ENCODE measurements around the gene POLR1F. TPM values are rescaled to one million over a fixed set of nuclear protein-coding genes. Genes with fewer than 3 reads are reported as not detected.

Gene POLR1F
- total and polyA plus RNA-seq, 4 donors, result 3.1 to 15.3 (median 8.3) TPM

DNA sequence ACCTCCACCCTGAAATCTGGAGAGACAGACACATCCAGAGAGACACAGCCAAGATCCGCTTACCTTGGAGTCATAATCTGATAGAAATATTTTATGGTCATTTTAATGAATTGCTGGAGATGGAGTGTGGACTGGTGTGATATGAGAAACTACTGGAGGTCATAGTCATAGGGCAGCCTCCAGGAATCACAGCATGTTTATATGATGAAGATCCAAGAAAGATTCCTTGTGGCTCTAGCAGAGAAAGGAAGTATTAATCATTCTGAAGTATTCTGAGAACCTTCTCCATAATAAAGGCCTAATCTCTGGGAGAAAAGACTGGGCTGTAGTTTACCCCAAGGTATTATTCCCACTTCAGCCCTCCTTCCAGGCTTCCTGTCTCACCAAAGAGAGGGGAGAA is 38.0 kb downstream of the POLR1F start:
- no peaks in the 10 kb centered on the region for H3K9me3 ChIP-seq (ENCODE audit: control insufficient read depth in 4 of 4, low read length in 3 of 4)
- H3K9ac ChIP-seq (ENCODE audit: low read depth in 1 of 2, low read length in 2 of 2), result no peak overlapping the region
- no peak overlapping the region for H3K4me3 ChIP-seq (ENCODE audit: low read depth in 1 of 3, low read length in 3 of 3)
- H3K27ac ChIP-seq (ENCODE audit: low read depth in 1 of 2, low read length in 2 of 2), result no peak overlapping the region
- H3K4me1 ChIP-seq (ENCODE audit: control insufficient read depth in 4 of 4, insufficient read depth in 4 of 4, low read length in 3 of 4), result no peaks in the 10 kb centered on the region
- TF ChIP-seq JUND (IDR thresholded peaks at IDR 0.05) (no peak), TAF1 (conservative IDR thresholded peaks at IDR 0.05) (no peak), HNF4A (conservative IDR thresholded peaks at IDR 0.05) (no peak), SP1 (IDR thresholded peaks at IDR 0.05) (no peak), GABPA (IDR thresholded peaks at IDR 0.05 in 1 of 2, conservative IDR thresholded peaks at IDR 0.05 in 1 of 2) (no peak), RXRA (IDR thresholded peaks at IDR 0.05) (no peak)
- peaks cover 0 to 4% (median 0%) of the 10 kb centered on the region in 4 donors for H3K27me3 ChIP-seq (ENCODE audit: control insufficient read depth in 4 of 4, insufficient read depth in 4 of 4, low read length in 3 of 4)
- WGBS, result 91% methylated on average over 1 of the region's 1 CpG
- no peaks in the 10 kb centered on the region for H3K36me3 ChIP-seq (ENCODE audit: control insufficient read depth in 4 of 4, insufficient read depth in 3 of 4, low read depth in 1 of 4, low read length in 3 of 4)
- no peak for DNase-seq (ENCODE audit: low spot score)

DNA sequence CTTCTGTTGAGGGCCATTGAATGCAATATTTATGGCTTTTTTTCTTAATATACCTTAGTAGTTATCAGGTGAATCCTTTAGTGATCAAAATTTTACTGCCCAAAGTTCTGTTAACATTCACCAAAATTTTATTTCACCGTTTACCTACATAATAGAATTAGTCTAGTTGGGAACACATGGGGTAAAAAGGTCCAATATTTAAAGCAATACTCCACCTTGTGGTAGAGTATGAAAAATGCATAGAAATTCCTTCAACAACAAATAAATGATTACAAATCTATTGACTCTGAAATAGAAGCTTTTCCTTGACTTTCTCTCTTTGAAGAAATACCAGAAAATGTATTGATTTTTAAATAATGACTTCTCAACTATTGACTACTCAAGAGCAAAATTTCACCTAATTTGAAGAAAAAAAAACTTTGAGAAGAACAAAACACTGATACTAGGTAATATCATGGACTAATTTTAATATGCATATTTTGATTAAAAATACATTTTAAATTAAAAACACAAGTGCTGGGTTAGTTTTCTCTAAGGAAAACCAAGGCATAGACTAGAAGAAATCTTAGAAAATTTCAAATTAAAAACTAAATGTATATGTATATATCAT is 43.3 kb downstream of the POLR1F start:
- Histone ChIP-seq H3K9me3 (ENCODE audit: control insufficient read depth in 4 of 4, low read length in 3 of 4) (no peaks in the 10 kb centered on the region), H3K9ac (ENCODE audit: low read depth in 1 of 2, low read length in 2 of 2) (no peak overlapping the region), H3K27ac (ENCODE audit: low read depth in 1 of 2, low read length in 2 of 2) (no peak overlapping the region), H3K27me3 (ENCODE audit: control insufficient read depth in 4 of 4, insufficient read depth in 4 of 4, low read length in 3 of 4) (peaks cover 0 to 3% (median 0%) of the 10 kb centered on the region in 4 donors), H3K4me3 (ENCODE audit: low read depth in 1 of 3, low read length in 3 of 3) (no peak overlapping the region), H3K36me3 (ENCODE audit: control insufficient read depth in 4 of 4, insufficient read depth in 3 of 4, low read depth in 1 of 4, low read length in 3 of 4) (no peaks in the 10 kb centered on the region), H3K4me1 (ENCODE audit: control insufficient read depth in 4 of 4, insufficient read depth in 4 of 4, low read length in 3 of 4) (no peaks in the 10 kb centered on the region)
- 10% methylated on average over 1 of the region's 1 CpG for WGBS
- TF ChIP-seq, protein P1, sequence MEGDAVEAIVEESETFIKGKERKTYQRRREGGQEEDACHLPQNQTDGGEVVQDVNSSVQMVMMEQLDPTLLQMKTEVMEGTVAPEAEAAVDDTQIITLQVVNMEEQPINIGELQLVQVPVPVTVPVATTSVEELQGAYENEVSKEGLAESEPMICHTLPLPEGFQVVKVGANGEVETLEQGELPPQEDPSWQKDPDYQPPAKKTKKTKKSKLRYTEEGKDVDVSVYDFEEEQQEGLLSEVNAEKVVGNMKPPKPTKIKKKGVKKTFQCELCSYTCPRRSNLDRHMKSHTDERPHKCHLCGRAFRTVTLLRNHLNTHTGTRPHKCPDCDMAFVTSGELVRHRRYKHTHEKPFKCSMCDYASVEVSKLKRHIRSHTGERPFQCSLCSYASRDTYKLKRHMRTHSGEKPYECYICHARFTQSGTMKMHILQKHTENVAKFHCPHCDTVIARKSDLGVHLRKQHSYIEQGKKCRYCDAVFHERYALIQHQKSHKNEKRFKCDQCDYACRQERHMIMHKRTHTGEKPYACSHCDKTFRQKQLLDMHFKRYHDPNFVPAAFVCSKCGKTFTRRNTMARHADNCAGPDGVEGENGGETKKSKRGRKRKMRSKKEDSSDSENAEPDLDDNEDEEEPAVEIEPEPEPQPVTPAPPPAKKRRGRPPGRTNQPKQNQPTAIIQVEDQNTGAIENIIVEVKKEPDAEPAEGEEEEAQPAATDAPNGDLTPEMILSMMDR (IDR thresholded peaks at IDR 0.05; ENCODE audit: low read depth, low read length, missing input control), result peak; percentile 46
- no peak for TF ChIP-seq FOXA1 (IDR thresholded peaks at IDR 0.05)
- TF ChIP-seq NR2F2 (IDR thresholded peaks at IDR 0.05), result no peak
- TF ChIP-seq RAD21 (IDR thresholded peaks at IDR 0.05), result peak; percentile 62 to 66
- TF ChIP-seq RXRA (IDR thresholded peaks at IDR 0.05), result no peak
- no peak for TF ChIP-seq EGR1 (IDR thresholded peaks at IDR 0.05; ENCODE audit: low read depth in 2 of 2)
- TF ChIP-seq TAF1 (conservative IDR thresholded peaks at IDR 0.05), result no peak
- DNase-seq (ENCODE audit: low spot score), result no peak

DNA sequence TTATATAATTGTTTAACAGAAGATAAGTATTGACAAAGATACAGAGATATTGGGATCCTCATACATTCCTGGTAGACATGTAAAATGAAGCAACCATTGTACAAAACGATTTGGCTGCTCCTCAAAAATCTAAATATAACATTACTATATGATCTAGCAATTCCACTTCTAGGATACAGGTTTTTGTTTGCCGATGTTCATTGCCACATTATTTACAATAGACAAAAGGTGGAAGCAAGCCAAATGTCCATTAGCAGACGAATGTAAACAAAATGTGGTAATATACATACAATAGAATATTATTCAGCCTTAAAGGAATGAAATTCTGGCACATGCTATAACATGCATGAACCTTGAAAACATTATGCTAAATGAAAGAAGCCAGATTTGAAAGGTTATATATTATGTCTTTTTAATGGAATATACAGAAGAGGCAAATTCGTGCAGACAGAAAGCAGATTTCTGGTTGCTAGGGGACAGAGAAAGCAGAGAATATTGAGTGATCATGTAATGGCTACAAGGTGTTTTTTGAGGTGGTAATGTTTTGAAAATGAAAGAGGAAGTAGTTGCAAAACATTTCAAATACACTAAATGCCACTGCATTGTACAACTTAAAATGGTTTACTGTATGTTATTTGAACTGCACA is 44.9 kb downstream of the POLR1F start:
- no peak overlapping the region for H3K9ac ChIP-seq (ENCODE audit: low read depth in 1 of 2, low read length in 2 of 2)
- 27% methylated on average over 4 of the region's 4 CpGs for WGBS
- TF ChIP-seq, protein P2, sequence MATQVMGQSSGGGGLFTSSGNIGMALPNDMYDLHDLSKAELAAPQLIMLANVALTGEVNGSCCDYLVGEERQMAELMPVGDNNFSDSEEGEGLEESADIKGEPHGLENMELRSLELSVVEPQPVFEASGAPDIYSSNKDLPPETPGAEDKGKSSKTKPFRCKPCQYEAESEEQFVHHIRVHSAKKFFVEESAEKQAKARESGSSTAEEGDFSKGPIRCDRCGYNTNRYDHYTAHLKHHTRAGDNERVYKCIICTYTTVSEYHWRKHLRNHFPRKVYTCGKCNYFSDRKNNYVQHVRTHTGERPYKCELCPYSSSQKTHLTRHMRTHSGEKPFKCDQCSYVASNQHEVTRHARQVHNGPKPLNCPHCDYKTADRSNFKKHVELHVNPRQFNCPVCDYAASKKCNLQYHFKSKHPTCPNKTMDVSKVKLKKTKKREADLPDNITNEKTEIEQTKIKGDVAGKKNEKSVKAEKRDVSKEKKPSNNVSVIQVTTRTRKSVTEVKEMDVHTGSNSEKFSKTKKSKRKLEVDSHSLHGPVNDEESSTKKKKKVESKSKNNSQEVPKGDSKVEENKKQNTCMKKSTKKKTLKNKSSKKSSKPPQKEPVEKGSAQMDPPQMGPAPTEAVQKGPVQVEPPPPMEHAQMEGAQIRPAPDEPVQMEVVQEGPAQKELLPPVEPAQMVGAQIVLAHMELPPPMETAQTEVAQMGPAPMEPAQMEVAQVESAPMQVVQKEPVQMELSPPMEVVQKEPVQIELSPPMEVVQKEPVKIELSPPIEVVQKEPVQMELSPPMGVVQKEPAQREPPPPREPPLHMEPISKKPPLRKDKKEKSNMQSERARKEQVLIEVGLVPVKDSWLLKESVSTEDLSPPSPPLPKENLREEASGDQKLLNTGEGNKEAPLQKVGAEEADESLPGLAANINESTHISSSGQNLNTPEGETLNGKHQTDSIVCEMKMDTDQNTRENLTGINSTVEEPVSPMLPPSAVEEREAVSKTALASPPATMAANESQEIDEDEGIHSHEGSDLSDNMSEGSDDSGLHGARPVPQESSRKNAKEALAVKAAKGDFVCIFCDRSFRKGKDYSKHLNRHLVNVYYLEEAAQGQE (IDR thresholded peaks at IDR 0.05), result no peak
- TF ChIP-seq RXRA (IDR thresholded peaks at IDR 0.05) (no peak), HNF4G (IDR thresholded peaks at IDR 0.05) (no peak), FOXA1 (IDR thresholded peaks at IDR 0.05) (no peak), GABPA (IDR thresholded peaks at IDR 0.05 in 1 of 2, conservative IDR thresholded peaks at IDR 0.05 in 1 of 2) (no peak), TAF1 (conservative IDR thresholded peaks at IDR 0.05) (no peak), FOXA2 (IDR thresholded peaks at IDR 0.05) (no peak), EGR1 (IDR thresholded peaks at IDR 0.05; ENCODE audit: low read depth in 2 of 2) (no peak), NR2F2 (IDR thresholded peaks at IDR 0.05) (no peak), SP1 (IDR thresholded peaks at IDR 0.05) (no peak), JUND (IDR thresholded peaks at IDR 0.05) (no peak), RAD21 (IDR thresholded peaks at IDR 0.05) (no peak)
- TF ChIP-seq, protein P3, sequence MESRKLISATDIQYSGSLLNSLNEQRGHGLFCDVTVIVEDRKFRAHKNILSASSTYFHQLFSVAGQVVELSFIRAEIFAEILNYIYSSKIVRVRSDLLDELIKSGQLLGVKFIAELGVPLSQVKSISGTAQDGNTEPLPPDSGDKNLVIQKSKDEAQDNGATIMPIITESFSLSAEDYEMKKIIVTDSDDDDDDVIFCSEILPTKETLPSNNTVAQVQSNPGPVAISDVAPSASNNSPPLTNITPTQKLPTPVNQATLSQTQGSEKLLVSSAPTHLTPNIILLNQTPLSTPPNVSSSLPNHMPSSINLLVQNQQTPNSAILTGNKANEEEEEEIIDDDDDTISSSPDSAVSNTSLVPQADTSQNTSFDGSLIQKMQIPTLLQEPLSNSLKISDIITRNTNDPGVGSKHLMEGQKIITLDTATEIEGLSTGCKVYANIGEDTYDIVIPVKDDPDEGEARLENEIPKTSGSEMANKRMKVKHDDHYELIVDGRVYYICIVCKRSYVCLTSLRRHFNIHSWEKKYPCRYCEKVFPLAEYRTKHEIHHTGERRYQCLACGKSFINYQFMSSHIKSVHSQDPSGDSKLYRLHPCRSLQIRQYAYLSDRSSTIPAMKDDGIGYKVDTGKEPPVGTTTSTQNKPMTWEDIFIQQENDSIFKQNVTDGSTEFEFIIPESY (IDR thresholded peaks at IDR 0.05), result no peak
- TF ChIP-seq, protein P1 (IDR thresholded peaks at IDR 0.05; ENCODE audit: low read depth, low read length, missing input control), result no peak
- no peaks in the 10 kb centered on the region for H3K9me3 ChIP-seq (ENCODE audit: control insufficient read depth in 4 of 4, low read length in 3 of 4)
- H3K4me3 ChIP-seq (ENCODE audit: low read depth in 1 of 3, low read length in 3 of 3), result no peak overlapping the region
- no peak overlapping the region for H3K27ac ChIP-seq (ENCODE audit: low read depth in 1 of 2, low read length in 2 of 2)
- H3K4me1 ChIP-seq (ENCODE audit: control insufficient read depth in 4 of 4, insufficient read depth in 4 of 4, low read length in 3 of 4), result no peaks in the 10 kb centered on the region
- H3K36me3 ChIP-seq (ENCODE audit: control insufficient read depth in 4 of 4, insufficient read depth in 3 of 4, low read depth in 1 of 4, low read length in 3 of 4), result no peaks in the 10 kb centered on the region
- H3K27me3 ChIP-seq (ENCODE audit: control insufficient read depth in 4 of 4, insufficient read depth in 4 of 4, low read length in 3 of 4), result peaks cover 0 to 3% (median 0%) of the 10 kb centered on the region in 4 donors
- DNase-seq (ENCODE audit: low spot score), result no peak

Data from liver (tissue), 9 donors.